GM12872 (cell line): Measurements from ENCODE around the gene SUGCT.
A peak's percentile ranks its signal among the peaks of the same experiment; 100 is the strongest.

ENCODE experiments used
- TF ChIP-seq, protein P1 (sequence below): IDR thresholded peaks from 3 replicates; pipeline ENCODE4 v1.5.1; 2011; ENCODE audit warnings: low read depth, mild to moderate bottlenecking, low read length, moderate library complexity; ENCODE audit not compliant: insufficient read depth

SUGCT gene

DNA sequence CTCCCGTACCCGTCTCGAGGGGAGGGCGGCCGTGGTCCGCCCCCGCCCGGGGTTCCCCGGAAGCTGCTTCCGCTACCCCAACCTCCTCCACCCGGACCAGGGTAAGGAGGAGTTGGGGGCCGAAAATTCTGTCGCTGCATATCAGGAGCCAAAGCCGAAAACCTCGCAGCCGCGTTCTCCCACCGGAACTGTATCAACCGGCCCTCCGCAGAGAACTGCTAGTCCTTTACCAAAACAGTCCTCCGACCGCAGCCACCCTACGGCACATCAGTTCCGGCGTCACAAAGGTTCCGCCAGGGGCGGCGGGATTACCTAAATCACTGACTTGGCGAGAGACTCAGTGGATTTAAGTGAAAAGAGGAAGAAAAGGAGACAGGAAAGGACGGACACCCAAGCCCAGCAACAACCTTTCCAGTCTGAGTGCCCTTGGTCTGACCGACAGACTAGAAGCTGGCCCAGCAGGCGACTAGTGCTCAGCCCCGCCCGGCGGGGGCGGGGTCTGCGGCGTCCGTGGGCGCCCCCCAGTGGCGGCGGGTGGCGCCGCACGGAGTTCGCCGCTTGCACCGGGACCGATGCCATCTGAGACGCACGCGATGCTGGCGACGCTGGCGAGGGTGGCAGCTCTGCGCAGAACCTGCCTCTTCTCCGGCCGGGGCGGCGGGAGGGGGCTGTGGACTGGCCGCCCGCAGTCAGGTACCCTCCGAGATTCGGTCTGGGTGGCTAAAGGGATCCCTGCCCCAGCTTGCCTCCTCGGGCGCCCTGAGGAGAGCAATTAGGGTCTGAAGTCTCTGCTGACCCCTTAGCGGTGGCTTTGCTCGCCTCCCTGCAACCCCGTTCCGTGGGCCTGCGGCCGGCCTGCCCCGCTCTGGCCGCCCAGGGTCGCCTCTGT, at the start of gene SUGCT, which contains the start of gene MPLKIP:
Gene SUGCT, plus strand, starts transcription at position 578 of the 889 bp plus-strand sequence.
Gene MPLKIP, minus strand, starts transcription at position 195 of the 889 bp plus-strand sequence. Its CDS starts 55 bp downstream, at position 140.
- TF ChIP-seq, protein P1, sequence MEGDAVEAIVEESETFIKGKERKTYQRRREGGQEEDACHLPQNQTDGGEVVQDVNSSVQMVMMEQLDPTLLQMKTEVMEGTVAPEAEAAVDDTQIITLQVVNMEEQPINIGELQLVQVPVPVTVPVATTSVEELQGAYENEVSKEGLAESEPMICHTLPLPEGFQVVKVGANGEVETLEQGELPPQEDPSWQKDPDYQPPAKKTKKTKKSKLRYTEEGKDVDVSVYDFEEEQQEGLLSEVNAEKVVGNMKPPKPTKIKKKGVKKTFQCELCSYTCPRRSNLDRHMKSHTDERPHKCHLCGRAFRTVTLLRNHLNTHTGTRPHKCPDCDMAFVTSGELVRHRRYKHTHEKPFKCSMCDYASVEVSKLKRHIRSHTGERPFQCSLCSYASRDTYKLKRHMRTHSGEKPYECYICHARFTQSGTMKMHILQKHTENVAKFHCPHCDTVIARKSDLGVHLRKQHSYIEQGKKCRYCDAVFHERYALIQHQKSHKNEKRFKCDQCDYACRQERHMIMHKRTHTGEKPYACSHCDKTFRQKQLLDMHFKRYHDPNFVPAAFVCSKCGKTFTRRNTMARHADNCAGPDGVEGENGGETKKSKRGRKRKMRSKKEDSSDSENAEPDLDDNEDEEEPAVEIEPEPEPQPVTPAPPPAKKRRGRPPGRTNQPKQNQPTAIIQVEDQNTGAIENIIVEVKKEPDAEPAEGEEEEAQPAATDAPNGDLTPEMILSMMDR, result peak; percentile 92

DNA sequence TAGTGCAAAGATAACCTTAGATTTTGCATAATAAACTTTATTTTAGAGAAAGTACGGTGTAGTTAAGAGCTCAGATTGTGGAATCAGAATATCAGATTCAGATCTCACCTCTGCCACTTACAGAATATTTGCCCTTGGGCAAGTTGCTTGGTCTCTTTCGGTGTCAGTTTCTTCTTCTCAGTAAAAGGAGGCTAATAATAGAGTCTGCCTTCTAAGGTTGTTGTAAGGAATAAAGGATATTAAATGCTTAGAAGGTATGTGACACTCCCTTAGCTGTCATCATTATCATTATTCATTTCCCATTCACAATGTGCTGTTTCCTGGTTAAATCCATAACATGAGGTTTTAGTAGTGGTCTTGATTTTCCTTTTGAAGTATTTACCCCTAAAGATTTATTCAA, 42.6 kb upstream of the SUGCT start:
- TF ChIP-seq, protein P1, result no peak

DNA sequence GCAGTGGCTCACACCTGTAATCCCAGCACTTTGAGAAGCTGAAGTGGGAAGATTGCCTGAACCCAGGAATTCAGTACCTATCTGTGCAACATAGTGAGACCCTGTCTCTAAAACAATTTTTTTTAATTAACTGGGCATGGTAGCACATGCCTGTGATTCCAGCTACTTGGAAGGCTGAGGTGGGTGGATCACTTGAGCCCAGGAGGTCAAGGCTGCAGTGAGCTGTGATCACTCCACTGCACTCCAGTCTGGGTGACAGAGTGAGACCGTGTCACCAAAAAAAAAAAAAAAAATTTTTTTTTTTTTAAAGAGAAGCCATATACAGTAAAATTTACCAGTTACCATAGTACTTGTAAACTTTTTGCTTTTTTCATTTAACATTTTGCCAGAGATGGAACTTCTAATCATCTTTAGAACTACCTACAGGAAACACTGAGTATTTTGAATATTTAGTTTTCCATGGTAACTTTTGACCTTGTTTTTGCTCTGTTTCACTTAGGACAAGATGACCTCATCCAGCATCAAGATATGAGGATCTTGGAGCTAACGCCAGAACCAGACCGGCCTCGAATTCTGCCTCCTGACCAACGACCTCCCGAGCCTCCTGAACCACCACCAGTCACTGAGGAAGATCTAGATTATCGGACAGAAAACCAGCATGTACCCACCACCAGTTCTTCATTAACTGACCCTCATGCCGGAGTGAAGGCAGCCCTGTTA, 41.0 kb upstream of the SUGCT start:
- TF ChIP-seq, protein P1, result no peak

DNA sequence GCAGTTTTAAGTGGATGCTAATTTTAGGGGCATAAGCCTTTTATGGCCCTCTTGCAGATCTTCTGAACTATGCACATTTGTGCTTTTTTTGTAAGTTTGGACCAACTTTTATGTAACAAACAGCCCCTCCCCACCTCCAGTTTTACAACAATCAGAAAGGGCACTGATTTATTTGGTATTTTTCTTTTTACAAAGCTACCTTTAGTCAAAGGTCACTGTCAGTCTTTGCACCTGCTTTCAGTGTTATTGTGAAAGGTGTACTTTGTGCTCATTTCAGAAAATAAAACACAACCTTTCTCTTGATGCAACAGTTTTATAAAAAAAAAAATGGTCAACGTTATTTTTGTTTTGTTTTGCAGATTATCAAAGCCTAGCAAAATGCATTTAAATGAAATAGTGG, 39.6 kb upstream of the SUGCT start:
- TF ChIP-seq, protein P1, result no peak

DNA sequence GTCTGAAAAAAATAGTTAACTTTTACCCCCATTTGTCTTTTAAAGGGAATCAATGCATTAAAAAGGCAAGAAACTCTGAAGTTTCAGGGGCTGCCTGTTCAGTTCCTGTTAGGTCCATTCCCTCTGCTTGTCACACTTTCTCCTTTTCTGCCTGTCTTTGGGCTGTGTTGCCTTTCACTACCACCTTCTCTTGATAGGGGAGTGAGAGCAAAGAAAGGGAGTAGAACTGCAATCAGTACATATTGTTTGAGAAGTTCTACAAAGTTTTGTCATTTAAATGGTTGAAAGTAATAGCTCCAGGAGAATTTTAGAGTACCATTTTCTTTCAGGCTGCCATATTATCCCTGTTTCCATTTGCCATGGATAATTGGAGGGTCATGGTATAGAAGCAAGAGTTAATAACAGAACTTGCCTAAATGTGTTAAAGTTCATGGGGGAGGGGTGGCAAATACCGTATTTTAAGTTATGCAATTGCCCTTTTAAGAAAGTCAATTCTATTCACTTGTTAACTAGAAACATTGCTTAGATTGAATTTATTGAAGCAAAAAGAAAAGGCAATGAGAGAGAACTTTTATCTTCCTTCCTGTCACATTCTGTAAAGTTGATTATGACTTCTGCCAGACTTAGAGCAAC, 39.0 kb upstream of the SUGCT start:
- TF ChIP-seq, protein P1, result no peak

DNA sequence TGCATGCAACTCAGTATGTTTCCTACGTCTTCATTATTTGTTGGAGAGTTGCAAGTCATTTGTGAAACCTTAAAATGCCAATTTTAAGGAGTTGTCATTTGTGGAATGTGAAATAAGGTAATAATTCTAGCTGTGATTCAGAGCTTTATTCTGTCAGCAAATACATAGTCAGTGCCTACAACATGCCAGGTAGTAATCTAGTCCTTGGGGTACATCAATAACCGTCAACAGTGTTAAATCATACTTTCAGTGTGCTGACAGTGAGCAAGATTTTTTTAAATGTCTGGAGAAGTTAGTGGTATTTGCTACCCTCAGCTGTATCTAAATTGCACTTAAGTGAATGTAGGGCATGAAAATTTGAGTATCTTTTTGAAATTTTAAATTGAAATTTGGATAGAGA, 37.1 kb upstream of the SUGCT start:
- TF ChIP-seq, protein P1, result no peak

DNA sequence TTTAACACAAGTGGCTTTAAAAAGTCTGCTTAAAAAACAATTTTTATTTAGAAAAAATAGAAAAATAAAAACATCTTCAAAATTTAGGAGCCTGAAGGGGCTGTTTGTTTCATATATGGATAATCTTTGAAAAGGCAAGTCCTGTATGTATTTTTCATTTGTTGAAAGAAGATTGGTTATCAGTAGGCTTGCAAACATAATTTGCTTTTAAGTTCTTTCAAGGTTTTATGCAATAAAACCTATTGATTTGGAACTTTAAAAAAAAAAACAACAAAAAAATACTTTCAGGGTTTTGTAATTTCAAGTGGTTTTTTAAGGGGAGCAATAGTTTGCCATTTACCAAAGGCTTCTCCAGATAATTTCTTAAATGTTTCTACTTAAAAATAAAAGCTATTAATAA, 36.0 kb upstream of the SUGCT start:
- TF ChIP-seq, protein P1, result no peak
